Effector CD4-positive, alpha-beta T cell (primary cell): Measurements from ENCODE around the gene COL21A1.

Experiments used
- DNase-seq: peaks from one replicate; pipeline ENCODE4 v3.0.0-alpha.2; 2020

Gene COL21A1

DNA sequence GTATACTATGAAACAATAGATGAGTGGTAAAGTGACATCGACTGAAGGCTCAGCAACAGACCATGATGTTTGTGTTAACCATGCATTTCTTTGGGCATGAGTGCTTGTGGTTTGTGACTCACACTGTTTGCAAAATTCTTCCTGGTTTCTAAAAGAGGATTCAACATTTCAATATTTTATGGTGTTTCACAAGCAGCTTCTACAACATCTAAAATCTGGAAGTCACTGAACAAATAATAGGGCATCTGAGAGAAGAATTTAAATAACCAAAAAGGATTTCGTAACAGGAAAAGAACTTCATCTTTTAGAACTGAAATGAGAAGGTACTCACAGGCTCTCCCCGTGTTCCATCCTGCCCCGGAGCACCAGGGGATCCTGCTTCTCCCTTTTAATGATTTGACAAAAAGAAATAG, 146.2 kb downstream of the COL21A1 start:
- DNase-seq, result no peak

DNA sequence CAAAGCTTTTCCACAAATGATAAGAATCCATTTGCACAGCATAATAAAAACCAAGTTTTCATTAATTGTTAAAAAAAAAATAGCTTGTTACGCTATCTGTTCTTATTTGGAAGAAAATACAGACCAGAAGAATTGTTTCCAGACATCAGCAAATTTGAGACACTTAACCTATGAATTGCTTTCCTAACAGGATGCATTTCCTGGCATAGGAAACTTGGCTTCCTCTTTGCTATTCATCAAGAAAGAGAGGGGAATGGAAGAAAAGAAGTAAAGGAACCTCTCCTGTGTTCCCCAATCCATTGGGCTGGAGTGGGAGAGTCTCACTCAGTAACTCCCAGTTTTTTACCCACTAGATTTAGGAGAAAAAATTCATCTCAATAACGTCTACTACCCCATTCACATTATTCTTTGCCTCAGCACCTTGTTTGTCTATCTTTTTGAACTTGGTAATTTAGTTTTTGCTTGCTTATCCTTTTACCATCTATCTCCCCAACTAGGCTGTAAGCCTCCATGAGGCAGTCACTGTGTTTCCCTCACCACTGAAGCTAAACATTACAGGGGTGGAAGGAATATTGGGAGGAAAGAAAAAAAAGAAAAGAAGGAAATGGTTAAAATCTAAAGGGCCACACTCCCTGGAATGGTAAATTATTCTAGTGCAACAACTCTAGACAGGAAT, 150.3 kb downstream of the COL21A1 start:
- DNase-seq, result no peak

DNA sequence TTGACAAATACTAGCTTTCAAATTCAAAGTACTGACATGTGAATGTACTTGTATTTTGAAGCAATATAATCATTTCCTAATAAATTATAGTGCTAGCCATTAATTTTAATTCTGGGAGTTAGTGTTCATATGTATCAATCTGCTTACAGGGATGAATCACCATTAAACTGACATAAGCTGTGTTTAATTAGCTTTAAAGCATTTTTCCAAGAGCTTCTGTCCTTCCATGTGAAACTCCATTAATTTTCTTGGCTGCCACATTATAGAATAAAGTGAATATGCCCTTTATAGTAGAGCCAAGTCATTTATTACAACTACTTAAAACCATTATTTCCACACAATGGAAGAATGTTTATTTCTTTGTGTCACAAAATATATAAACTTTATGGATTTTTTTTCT, 150.8 kb downstream of the COL21A1 start:
- DNase-seq, result no peak

DNA sequence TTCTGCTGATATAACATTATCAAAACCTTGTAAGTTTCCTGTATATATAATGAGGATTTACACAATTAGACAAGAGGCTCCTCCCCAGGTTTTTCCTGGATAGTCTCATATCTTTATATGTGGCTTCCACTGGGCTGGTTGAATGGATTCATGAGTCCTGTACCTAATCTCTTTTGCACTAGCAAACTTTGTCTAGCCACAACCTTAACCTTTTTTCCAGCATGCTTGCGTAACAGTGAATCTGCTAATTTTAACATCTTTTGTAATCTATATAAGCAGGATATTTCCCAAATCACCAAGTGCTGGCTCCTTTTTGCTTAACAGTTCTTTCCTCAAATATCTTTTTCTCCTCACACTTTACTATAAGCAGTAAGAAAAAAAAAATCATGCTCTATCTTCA, 153.6 kb downstream of the COL21A1 start:
- no peak for DNase-seq

DNA sequence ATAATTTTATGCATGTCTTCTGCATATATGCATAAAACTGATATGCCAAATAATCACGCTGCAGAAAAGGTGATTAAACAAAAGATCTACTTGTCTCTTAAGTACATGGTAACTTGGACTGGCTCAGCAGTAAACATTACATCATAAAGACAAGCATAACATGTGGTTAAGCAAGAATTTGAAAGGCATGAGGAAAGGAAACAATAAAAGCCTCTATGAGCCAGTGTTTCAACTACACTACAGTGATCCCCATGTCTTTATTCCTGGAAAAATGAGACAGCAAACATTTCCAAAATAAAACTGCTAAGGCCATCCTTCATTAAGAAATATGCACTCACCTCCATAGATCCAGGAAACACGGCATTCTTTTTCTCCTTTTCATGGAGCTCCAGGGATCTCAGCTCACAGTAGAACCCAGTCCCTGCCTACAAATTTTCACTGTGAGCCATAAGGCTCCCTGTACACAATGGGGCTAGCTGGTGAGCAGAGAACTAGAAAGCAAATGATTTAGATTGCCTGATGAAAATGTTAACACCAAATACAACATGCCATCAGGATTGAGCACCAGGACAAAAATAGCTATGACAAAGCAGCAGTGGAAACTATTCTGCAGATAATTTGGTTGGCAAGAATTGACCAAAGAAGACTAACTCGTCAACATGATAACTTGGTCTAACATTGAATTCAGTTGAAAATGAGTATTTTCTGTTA, 156.1 kb downstream of the COL21A1 start:
- no peak for DNase-seq

DNA sequence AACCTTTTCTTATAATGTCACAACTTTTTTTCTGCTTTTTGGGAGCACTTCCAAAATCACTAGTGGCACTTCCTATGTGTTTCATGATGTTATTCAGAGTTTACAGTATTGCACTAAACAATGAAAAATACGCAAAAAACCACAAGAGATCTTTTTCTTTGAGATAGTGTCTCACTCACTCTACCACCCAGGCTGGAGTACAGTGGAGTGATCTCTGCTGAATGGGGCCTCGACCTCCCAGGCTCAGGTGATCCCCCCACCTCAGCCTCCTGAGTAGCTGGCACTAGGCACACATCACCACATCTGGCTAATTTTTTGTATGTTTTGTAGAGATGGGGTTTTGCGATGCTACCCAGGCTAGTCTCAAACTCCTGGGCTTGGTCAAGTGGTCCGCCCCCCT, 158.7 kb downstream of the COL21A1 start:
- DNase-seq, result no peak

DNA sequence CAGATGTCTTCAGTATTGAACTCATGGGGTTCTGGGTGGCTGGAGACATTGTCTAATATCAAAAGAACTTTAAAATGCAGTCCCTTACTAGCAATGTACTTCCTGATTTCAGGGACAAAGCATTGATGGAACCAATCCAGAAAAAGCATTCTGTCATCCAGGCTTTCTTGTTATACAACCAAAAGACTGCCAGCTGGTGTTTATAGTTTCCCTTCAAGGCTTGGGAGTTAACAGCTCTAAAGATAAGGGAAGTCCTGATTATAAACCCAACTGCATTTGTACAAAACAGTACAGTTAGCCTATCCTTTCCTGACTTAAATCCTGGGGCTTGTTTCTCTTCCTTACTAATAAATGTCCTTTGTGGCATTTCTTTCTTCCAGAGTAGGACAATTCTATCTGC, 160.0 kb downstream of the COL21A1 start:
- DNase-seq, result no peak

DNA sequence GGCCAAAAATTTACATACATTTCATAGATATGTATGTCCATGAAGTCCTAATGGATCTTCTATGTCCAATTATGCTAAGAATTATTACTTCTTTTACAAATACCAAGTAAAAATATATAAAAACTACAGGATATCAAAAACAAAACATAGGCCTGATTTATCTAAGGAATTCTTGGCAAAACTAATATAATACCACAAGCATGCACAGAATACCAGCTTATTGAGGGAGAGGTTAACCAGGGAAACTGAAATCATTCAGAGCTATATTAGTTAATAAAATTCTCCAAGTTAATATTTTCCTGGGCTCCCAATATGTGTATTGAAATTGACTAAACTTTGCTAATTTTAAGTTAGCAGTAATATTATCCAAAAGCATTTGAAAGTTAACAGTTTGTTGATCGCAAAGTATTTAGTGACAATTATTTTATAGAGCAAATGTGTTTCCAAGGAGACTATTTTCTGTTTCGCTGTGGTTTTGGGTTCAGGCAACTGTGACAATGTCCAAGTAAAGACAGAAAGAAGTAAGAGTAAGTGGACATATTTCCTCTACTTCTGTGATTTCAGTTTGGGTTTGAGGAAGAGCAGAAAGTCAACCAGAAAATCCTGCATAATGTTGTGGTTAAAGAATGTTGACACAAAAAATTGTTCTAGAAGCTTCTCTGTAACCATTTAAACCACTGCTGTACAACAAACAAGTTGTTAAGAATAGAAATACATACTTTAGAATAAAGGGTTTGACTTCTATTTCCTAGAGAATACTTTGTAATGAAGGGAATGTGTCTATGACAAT, 167.4 kb downstream of the COL21A1 start:
- no peak for DNase-seq

DNA sequence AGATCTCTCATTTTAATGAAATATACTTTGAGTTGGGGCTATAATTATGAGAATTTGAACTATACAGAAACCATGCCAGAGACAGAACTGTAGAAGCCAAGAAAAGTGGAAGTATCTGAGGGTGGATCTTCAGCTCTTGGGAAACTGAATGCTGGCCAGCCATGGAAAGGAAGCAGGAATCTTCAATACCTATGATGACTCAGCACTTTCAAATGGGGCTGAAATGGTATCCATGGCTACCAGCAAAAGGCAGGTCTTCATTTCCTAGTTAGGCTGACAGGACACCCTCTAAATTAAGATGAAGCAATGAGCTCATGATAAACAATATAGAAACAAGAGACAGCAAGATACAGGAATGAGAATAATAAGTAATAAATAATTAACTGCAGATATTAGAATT, 171.3 kb downstream of the COL21A1 start:
- no peak for DNase-seq

DNA sequence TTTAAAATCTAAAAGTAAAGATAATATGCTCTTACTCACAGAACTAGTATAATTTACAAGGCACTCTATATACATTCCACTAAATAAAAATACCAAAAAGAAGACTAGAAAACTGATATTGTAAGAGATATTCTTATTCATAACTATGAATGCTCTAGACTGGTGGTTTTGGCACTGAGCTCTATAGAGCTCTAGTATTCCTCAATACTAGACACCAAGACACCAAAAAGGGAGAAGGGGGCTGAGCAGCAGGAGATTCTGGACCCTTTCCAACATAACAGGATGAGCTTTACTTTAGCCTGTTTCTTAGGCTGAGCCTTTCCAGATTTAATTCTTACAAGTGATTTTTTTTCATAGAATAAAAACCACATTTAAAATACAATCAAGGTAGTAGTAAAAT, 173.6 kb downstream of the COL21A1 start:
- no peak for DNase-seq

DNA sequence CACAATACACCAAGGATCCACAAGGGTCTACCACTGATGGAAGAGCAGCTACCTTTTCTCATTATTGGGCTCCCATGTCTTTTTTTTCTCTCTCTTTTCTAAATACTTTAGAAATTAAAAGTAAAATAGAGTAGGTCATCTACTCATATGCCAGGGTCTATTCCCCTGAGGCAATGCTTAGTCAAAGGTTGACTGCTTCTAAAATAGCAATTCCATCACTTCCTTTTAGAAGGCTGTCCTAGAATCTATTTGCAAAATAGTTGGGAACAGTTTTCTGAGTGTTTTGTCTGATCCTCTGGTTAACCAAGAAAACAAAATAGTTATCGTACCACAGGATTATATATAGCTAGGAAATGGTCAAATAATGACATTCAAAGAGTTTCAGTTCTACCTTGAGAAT, 174.1 kb downstream of the COL21A1 start:
- no peak for DNase-seq

DNA sequence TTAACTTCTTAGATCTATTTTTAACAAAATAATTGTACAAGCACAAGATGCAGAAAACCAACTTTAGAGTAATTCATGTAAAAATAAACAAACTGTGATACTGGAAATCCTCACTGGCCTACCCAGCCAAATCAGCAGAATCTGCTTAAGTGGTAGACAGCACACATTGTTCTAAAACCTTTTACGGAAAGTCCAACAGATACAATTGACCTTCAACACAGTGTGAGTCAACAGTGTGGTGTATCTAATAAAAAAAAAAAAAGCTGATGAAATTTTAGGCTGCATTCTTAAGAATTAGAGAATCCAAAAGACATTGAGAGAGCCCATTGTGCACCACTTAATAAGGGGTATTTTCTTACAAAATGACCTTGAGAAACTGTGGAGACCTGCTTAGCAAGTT, 174.5 kb downstream of the COL21A1 start:
- DNase-seq, result no peak

DNA sequence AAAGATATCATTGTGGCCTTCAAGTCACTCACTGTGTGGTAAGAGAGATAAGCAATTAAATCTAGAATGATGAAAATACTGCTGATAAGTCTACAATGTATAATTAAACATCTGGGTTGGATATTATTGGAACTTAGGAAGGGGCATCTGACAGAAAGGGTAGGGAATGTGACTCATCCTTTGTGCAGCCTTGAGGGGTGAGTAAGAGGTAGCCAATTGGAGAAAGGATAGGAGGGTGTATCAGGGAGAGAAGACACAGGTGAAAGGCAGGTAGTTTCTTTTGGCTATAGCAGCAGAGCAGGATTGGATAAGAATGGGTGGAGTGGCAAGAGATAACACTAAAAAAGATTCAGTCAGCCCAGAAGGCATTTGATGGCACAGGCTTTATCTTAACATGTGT, 182.0 kb downstream of the COL21A1 start:
- no peak for DNase-seq

DNA sequence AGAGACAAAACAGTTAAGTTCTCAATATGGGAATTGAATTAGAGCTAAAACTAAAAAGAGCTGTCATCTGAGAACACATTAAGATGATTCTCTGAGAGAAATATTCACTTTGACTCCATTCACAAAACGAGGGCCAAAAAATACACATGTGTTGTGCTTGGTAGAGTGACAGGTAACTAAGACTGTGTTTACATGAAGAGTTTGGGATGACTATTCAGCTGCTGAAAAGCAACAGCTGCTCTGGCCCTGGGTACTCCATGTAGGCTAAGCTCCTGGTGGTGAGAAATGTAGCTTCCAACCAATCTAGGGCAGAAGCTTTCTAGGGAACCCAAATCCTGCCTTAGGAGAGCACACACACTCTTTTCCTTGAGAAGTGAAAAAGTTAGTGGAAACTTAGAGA, 184.5 kb downstream of the COL21A1 start:
- no peak for DNase-seq

DNA sequence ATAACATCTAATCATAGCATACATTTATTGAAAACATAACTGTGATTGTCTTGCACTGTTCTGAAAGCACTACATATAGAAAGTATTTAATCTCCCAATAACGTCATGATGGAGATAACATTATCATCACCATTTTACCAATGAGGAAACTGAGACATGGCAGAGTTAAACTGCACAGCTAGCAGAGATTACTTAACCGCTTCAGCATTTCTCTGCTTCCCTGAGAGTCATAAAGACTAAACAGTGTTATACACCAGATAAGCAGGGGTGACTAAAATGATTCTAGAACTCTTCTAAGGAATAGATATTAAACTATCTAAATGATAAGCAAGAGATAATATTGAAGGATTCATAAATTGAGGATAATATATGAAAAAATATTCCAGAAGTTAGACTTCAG, 188.7 kb downstream of the COL21A1 start:
- no peak for DNase-seq

DNA sequence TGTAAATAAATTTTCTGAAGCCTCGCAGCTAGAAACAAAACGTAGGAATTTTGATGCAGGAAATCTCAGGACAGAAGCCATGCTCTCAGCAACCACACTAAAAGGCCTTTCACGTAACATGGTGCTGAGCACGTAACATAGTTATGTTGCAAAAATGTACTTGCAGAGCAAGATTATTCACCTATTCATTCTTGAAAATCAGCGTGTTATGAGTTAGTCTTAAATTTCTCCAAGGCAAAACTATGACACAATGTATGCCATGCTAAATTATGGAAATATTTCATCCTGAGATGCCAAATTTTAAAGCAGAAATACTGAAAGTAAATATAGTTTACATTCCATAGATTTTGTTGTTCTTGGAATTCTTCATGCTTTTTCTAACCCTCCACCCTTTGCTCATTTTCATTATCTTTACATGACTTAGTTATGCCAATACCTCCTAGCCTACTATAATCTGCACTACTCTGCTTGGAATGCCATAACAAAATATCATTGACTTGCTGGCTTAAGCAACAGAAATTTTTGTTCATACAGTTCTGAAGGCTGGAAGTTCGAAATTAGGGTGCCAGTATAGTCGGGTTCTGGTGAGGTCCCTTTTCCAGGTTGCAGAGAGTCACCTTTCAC, 192.2 kb downstream of the COL21A1 start:
- DNase-seq, result no peak

DNA sequence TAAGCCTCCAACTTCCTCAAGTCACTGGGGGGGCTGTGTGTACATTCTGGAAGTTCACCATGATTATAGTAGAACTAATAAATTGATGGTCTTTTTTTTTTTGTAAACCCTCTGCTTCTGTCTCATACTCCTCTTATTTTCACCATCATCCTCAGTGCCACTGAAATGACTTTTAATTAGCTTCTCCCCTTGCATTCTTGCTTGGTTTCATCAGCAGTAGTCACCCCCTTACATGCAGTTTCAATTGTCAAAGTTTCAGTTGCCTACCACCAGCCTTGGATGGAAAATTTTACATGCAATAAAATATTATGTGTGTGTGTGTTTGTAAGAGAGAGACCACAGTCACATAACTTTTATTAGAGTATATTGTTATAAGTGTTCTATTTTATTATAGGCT, 196.2 kb downstream of the COL21A1 start:
- no peak for DNase-seq

DNA sequence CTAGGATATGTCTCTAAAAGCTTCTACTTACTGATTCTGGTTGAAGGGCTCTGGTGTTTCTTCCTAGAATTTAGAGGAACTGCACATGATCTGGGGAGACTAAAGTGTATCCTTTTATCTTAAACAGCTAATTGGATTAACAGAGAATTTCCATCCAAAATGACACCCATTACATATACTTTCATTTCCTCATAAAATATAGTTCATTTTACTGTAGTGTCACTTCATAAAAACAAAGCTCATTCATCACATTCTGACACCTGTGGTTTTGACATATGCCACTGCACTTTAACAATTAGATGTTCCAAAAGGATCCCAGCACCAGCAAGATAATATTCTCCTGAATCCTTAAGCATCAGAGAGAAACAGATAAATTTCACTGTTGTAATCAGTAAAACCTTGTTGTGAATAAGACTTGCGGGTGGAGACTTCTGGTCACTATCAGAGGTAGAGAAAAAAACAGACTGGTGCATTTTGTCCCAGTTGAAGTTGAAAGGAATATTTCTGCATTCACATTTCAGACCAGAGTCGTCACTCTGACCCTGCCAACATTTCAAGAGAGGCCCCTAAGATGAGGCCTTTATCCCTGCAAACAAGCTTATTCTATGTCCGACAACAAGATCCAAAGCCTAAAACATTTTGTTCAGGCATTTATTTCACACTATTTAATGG, 196.7 kb downstream of the COL21A1 start:
- no peak for DNase-seq

DNA sequence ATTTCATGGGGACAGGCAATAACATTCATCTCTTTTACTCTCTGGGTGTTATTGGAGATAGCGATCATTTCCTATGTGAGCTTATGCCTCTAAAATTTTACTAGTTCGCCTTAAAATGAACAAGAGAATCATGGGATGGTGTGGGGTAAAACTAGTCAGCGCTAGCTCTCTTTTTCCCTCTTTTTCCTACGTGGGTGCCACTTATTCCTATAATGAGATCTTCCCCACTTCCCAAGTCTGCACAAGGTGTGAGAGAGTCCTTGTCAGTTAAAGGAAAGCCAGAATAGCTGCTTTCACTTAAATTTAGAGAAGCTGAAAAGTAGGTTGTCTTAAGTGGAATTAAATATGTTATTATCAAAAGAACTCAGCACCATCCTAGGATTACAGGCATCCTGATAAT, 198.8 kb downstream of the COL21A1 start:
- DNase-seq, result no peak

DNA sequence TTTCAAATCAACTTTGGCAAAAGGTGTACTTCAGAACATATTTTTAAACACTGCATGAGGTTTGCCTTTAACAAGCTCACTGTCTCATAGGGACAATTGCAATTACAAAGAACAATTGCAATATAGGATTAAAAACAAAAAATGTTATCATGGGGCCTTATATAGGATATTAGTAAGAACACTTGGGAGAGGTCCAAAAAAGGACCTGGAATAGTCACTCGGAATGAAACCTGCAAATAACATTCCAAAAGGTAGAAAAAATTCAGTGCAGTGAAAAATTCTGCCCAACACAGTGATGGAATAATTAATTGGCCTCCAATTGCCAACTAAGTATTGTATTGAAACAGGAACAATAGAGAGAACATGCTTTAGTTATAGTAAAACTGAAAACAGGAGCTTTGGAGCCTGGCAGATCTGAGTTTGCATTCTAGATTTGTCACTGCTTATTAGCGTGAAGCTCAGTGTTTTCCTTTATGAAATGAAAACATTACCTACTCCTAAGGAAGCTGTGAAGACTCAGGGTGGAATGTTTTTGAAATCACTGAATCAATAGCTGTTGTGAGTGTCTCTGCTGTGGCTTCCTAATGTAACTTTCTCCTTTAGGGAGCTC, 199.3 kb downstream of the COL21A1 start:
- DNase-seq, result no peak

DNA sequence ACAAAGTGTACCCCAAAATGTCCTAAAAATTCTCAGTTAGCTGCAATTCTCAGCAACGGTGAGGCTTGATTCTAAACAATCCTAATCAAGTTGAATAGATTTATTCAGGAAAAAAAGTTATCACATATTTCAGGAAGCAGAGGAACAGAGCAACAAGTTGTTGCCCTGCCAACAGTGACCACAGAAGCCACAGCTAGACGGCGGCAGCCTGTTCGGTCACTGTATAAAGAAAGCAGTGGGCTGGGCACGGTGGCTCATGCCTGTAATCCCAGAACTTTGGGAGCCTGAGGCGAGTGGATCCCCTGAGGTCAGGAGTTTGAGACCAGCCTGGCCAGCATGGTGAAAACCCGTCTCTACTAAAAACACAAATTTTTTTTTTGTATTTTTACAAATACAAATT, 200.8 kb downstream of the COL21A1 start:
- no peak for DNase-seq

DNA sequence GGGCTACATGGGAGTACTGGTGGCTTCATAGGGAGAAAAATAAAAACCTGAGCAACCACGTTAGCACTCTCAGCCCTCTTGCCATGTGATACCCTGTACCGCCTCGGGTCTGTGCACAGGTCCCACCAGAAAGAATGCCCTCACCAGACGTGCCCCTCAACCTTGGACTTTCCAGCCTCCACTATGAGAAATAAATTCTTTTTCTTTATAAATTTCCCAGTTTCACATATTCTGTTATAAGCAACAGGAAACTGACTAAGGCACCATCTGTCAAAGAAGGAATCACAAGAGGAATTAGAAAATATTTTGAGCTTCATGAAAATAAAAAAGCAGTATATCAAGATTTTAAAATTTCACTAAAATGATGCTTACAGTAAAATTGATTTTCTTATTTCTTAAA, 203.6 kb downstream of the COL21A1 start:
- no peak for DNase-seq

DNA sequence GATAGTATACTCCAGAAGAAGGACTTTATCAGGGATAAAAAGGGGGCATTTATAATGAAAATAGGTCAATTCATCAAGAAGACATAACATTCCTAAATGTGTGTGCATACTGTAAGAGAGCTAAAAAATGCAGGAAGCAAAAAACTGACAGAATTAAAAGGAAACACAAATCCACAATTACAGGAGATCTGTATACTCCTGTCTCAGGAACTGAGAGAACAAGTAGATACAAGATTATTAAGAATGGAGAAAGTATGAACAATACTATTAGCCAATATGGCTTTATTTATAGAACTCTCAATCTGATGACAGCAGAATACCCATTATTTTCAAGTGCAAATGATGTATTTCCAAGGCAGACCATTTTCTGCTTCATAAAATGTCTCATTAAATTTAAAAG, 204.3 kb downstream of the COL21A1 start:
- no peak for DNase-seq
